Measurements from ENCODE around the gene POLRMT.

The POLRMT gene

DNA sequence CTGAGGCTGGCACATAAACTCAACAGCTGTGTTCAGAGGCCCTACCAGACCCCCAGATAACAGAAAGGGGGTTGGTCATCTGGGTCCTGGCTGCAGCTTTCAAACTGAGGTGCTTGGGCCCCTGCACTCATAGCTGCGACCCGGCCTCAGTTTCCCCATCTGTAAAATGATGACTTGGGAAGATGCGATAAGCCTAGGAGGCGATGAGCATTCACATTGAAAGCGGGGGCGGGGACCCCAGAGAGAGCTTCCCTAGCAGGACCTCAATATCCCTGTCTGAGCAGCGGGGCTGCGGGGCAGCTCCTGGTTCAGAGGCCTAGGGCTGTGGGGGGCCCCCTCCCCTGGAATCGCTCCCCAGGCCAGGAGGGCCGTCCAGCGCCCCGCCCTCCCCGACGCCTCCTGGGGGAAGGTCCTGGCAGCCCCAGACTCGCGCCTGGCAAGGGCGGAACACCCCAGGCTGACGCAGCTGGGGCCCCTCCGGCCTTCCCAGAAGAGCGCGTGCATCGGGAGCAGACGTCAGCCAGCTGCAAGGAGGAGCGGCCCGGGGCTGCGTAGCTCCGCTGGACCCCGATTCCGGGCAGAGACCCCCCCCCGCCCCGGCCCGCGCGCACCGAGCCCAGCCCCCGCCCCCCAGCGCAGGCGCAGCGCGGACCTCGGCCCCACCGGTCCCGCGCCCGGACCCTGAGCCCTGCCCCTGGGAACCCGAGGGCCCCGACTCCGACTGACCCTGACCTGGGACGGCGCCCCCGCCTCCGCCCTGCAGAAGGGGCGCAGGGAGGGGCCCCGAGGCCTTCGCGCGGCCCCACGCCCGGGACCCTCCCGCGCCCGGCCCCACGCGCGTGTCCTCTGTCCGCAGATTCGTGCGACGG lies 46.3 kb upstream of the POLRMT start:
- Histone ChIP-seq H3K27ac (peak overlapping the region; percentile 96), H3K27me3 (ENCODE audit: insufficient read depth, low read depth, severe bottlenecking) (peaks cover 15% of the 10 kb centered on the region), H3K9me3 (ENCODE audit: severe bottlenecking) (no peaks in the 10 kb centered on the region), H3K4me3 (ENCODE audit: low read depth, low read length) (peak overlapping the region; percentile 61), H3K36me3 (no peaks in the 10 kb centered on the region; the same call in 1 of the 2 replicates)
- DNase-seq: peak; percentile 44
- TF ChIP-seq, protein P1, sequence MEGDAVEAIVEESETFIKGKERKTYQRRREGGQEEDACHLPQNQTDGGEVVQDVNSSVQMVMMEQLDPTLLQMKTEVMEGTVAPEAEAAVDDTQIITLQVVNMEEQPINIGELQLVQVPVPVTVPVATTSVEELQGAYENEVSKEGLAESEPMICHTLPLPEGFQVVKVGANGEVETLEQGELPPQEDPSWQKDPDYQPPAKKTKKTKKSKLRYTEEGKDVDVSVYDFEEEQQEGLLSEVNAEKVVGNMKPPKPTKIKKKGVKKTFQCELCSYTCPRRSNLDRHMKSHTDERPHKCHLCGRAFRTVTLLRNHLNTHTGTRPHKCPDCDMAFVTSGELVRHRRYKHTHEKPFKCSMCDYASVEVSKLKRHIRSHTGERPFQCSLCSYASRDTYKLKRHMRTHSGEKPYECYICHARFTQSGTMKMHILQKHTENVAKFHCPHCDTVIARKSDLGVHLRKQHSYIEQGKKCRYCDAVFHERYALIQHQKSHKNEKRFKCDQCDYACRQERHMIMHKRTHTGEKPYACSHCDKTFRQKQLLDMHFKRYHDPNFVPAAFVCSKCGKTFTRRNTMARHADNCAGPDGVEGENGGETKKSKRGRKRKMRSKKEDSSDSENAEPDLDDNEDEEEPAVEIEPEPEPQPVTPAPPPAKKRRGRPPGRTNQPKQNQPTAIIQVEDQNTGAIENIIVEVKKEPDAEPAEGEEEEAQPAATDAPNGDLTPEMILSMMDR (IDR thresholded peaks at IDR 0.05; ENCODE audit: low read depth, low read length): no peak

GRCh38 chr19:678791-679388 lies 45.6 kb upstream of the POLRMT start:
- no peaks in the 10 kb centered on the region; the same call in 1 of the 2 replicates for H3K36me3 ChIP-seq
- no peak for DNase-seq
- no peaks in the 10 kb centered on the region for H3K9me3 ChIP-seq (ENCODE audit: severe bottlenecking)
- TF ChIP-seq, protein P1 (IDR thresholded peaks at IDR 0.05; ENCODE audit: low read depth, low read length): no peak
- H3K27me3 ChIP-seq (ENCODE audit: insufficient read depth, low read depth, severe bottlenecking): peaks cover 15% of the 10 kb centered on the region
- H3K27ac ChIP-seq: no peak overlapping the region
- H3K4me3 ChIP-seq (ENCODE audit: low read depth, low read length): no peak overlapping the region; the same call in 1 of the 2 replicates

- no peak overlapping the region for H3K4me3 ChIP-seq (ENCODE audit: low read depth, low read length)
- no peak for DNase-seq
- peaks cover 15% of the 10 kb centered on the region for H3K27me3 ChIP-seq (ENCODE audit: insufficient read depth, low read depth, severe bottlenecking)
- H3K27ac ChIP-seq: no peak overlapping the region
- no peaks in the 10 kb centered on the region for H3K9me3 ChIP-seq (ENCODE audit: severe bottlenecking)
- no peaks in the 10 kb centered on the region; the same call in 1 of the 2 replicates for H3K36me3 ChIP-seq
- TF ChIP-seq, protein P1 (IDR thresholded peaks at IDR 0.05; ENCODE audit: low read depth, low read length): no peak
Observed at GRCh38 chr19:677601-678436, 44.5 kb upstream of the POLRMT start.

GRCh38 chr19:677201-677600 lies 43.9 kb upstream of the POLRMT start:
- Histone ChIP-seq H3K27ac (no peak overlapping the region), H3K9me3 (ENCODE audit: severe bottlenecking) (no peaks in the 10 kb centered on the region), H3K36me3 (no peaks in the 10 kb centered on the region; the same call in 1 of the 2 replicates), H3K27me3 (ENCODE audit: insufficient read depth, low read depth, severe bottlenecking) (peaks cover 15% of the 10 kb centered on the region), H3K4me3 (ENCODE audit: low read depth, low read length) (no peak overlapping the region)
- DNase-seq: no peak
- TF ChIP-seq, protein P1 (IDR thresholded peaks at IDR 0.05; ENCODE audit: low read depth, low read length): no peak

- TF ChIP-seq, protein P1 (IDR thresholded peaks at IDR 0.05; ENCODE audit: low read depth, low read length): no peak
- peak within 1 kb of the TSS; percentile 40 for H3K4me3 ChIP-seq (ENCODE audit: low read depth, low read length)
- no peaks in the 10 kb centered on the region; the same call in 1 of the 2 replicates for H3K36me3 ChIP-seq
- peaks cover 15% of the 10 kb centered on the region for H3K27me3 ChIP-seq (ENCODE audit: insufficient read depth, low read depth, severe bottlenecking)
- no peaks in the 10 kb centered on the region for H3K9me3 ChIP-seq (ENCODE audit: severe bottlenecking)
- DNase-seq: no peak
- H3K27ac ChIP-seq: no peak within 1 kb of the TSS
Observed at GRCh38 chr19:676339-677105, 43.2 kb upstream of the POLRMT start, which contains the start of gene FSTL3. TSS of gene FSTL3 (plus strand) at chr19:676392. CDS start at chr19:676424, 32 bp downstream.

Measured in WERI-Rb-1 (cell line).